Measurements from ENCODE around the gene ZMYND11.
A peak's percentile ranks its signal among the peaks of the same experiment; 100 is the strongest.

The ZMYND11 gene

DNA sequence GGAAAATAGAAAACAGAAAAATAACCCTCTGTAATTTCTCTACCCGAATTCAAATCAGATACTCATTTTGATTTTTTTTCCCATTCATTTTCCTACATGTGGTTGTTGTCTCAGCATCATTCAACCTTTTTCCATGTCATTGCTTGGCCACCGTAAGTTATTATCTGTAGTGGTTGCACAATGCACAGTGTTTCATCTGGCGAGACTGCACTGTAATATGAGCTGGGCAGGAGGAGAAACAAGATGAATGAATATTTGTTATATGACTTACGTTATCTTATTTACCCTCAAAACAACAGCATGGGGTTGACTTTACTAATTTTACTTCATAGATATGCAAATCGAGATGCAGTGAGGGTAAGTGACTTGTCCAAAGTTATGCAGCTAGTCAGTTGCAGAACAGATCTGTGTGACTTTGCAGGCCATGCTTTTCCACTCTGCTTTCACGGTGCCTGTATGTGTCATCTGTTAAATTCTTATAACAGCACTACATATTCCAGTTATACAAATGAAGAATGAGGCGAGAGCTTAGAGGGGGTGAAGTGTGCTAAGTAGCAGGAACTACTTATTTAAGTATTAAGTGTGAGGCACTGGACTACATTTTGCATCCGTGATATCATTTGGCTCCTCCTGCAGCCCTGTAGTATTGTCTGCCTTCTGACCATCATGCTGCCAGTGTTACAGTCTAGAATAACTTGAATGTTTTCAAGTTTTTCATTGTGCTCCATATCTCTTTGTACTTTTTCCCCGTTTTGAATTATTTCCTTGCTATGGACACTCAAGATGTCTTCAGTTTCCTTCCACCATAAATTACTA is 56.7 kb downstream of the ZMYND11 start:
- no peak for DNase-seq (ENCODE audit: low spot score)

DNA sequence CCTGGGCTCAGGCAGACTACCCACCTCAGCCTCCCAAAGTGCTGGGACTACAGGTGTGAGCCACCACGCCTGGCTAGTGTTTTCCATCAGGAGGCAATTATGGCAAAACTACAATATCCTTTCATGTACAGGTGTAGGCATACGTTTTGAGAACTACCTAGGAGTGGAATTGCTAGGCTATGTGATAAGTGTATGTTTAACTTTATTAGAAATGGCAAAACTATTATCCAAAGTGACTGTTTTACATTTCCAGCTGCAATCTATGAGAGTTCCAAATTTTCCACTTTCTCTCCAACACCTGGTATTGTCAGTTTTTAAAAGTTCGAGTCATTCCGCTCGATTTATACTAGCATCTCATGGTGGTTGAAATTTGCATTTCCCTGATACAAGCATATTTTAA is 59.0 kb downstream of the ZMYND11 start:
- no peak for DNase-seq (ENCODE audit: low spot score)

DNA sequence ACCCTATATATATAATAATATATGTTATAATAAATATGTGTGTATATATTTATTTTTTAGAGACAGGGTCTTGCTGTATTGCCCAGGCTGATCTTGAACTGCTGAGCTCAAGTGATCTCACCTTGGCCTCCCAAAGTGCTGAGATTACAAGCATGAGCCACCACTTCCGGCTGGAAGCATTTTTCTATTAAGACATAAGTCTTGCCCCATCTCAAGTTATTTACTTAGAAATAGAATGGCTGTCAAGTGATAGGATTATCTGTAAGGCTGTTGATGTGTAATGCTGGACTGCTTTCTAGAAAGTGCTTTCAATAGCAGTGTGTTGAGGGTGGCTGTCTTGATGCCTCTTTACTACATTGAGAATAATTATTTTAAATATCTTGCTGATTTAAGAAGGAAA is 65.2 kb downstream of the ZMYND11 start:
- DNase-seq (ENCODE audit: low spot score): no peak

DNA sequence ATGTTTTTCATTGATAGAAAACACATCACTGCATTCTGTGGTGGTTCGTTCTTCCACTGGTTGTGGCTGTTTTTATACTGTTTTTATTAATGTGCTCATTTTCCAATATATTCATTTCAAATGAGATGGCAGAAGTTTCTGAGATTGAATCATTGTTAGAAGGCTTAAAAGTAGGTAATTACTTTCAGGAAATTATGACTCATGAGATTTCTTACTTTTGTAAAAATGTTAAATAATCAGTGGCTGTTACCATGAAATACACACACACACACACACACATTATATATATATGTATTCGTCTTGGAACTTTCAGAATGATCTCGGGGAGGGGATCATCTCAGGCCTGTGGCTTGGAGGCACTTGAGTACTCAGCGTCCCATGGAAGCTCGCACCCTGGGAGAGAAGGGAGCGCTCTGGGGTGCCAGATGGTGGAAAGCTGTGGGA is 66.1 kb downstream of the ZMYND11 start:
- DNase-seq (ENCODE audit: low spot score): no peak

DNA sequence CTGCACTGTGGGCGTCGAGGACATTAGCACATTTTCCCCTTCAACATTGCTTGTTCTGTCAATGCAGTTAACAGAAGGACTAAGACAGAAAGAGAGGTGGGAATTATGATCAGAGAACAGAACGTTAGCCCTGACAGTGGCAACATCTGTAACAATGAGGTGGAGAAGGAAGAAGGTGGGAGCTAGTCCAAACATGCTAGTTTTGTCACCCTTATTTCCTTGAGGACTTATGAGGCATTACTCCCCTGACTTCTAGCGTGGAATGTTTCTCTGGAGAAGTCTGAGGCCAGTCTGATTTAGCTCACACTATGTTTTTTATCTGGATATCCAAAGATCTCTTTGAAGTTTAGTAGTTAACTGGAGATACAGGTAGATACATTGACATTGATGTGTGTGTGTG is 73.4 kb downstream of the ZMYND11 start:
- DNase-seq (ENCODE audit: low spot score): no peak

DNA sequence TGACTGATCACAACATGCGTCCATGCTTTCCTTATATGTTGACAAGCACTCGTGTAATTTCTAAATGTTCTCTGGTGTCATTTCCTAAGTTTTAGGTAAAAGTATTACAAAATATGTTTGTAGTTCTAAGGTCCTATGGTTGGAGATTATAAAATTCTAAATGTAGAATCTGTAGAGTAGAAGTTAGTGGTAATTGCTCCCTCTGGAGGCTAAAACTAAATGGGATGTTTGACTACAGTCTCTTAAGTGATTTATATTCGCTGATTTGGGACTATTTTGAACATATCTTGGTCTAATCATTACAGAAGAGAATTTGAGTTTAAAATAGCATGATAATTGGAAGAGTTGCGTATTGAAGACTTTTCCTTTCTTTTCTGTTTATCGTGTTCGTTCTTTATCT is 74.1 kb downstream of the ZMYND11 start:
- no peak for DNase-seq (ENCODE audit: low spot score)

DNA sequence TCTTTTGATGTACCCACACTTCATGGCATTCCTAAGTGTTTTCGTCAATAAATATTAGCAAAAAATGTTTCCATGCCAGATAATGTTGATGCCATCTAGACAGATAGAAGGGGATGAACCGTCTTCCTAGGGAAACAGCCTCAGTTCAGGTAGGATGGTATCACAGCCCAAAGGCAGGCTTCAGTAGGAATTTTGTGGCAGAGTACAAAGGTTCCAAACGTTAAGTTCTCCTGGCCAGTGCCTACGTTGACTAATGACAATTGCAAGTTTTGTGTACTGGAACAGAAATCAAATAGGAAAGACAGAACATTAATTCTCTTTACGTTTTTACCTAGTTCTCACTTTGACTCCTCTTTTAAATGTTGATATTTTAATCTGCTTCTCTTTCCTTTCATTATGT is 75.0 kb downstream of the ZMYND11 start:
- DNase-seq (ENCODE audit: low spot score): no peak

DNA sequence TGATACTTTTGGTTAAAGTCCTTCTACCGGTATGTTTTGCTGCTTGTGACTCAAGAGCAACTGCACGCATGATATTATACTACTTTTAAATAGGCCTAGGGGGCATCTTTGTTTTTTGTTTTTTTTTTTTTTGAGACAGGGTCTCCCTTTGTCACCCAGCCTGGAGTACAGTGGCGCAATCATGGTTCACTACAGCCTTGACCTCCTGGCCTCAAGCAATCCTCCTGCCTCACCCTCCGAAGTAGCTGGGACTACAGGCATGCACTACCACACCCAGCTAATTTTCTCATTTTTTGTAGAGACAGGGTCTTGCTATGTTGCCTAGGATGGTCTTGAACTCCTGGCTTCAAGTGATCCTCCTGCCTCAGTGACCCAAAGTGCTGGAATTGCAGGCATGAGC is 80.2 kb downstream of the ZMYND11 start:
- DNase-seq (ENCODE audit: low spot score): no peak

DNA sequence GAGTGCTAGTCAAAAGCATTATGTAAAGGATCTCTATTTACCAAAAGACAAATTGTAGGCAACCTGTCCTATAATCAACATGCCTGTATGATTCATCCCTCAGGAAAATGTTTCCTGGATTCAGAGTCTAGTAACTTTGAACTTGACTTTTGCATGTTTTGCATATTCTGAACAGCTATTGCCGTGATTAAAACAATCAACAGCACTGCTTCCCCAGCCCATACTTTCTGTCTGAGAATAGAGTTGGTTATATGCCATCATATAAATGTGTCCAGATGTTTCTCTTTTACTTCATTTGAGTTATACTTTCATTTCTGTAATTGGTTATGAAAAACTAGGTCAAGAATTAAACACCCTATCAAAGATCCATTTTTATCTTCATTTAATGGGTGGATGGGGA is 83.5 kb downstream of the ZMYND11 start:
- no peak for DNase-seq (ENCODE audit: low spot score)

DNA sequence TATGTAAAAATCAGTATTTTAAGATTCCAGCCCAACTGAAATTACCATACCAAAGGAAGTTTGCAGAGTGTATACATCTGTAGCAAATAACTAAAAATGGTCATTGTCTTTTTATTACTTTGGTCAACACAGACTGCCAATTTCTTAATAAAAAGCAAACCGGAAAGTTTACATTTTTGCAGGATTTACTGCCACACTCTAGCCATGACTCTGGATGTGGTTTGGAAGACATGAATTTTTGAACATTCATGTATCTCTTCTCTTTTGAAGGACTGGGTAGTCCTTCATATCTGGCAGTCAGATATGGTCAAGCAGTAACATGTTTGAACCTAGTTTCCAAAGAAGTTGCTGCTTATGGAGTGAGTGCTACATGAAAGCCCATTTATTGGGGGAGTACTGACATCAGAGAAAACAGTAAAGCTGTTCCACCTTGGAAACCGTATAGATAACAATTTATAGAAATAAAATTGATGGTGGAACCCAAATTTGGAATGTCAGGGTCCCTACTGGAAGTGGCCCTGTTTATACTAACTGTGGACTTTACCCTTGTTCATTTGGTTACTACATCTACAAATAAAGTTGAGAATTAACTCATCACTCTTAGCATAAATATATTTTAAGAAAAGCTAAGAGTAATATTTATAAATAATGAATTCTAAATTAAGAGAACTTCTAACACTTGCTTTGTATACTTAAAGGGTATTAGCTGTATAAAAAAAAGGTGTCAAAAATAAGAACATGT is 84.6 kb downstream of the ZMYND11 start:
- no peak for DNase-seq (ENCODE audit: low spot score)

DNA sequence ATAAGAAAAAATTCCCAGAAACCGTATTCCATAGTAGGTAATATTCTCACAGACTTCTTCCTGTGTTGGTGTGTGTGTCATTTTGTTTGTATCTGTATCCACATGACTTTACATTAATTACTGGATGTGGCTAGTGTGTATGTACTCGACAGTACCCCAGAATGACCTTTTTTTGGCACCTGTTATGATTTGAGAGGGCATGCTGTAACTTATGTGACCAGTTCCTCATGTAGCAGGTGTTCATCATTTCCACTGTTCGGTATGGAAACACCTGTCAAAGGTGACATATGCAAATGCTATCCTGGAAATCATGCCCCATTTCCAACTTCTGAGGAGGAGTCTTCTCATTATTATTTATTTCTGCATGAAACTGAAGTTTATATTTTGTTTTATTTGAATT is 89.3 kb downstream of the ZMYND11 start:
- no peak for DNase-seq (ENCODE audit: low spot score)

DNA sequence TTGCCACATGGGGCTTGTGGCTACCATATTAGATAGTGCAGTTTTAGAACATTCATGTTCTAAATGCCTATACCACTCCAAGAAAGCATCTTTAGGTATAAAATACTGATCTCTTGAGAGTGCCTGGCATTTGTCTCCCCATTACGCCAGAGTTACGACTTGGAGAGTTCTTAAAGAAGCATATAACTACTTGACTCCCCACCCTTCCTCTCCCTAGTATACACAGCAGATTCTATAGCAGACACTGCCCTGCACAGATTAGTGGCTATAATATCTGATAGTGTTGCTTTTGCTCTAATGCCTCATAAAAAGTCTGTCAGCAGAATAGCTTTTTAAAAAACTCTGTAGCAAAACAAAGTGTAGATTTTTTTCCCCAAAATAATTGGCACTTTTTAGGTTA is 90.8 kb downstream of the ZMYND11 start:
- no peak for DNase-seq (ENCODE audit: low spot score)

DNA sequence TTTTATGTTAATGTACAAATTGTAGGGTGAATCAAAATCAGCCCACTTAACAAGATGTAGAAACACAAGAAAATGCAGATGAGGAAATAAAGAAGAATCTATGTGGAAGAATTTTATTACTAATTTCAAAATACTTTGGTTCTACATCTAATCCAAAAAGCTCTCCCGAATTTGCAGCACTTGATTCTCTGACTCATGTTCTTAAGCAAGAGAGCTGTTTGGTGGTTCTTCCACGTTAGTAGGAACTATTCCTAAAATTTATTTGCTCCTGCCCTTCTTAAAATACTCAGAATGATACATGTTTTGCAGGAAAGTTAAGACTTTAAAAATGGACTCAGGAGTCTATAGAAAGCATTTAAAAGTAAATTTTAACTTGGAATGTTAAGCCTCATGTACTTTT is 91.8 kb downstream of the ZMYND11 start:
- no peak for DNase-seq (ENCODE audit: low spot score)

DNA sequence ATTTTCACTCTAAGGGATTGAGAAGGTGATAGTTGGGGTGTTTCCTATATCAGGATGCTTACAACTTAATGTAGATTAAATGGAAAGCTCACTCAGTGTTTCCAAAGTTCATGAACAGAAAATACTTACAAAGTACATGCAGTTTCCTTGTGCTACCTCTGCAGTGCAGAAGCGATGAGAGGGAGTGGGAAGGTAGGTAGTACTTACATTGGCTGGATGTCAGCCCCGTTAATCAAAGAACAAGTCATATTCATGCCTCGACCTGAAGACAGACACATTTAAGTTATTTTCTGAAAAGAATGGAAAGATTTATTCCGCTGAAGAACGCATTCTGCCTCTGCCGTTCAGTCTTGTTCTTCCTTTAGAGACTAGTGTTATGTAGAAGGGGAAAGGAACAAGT is 93.1 kb downstream of the ZMYND11 start:
- DNase-seq (ENCODE audit: low spot score): no peak

DNA sequence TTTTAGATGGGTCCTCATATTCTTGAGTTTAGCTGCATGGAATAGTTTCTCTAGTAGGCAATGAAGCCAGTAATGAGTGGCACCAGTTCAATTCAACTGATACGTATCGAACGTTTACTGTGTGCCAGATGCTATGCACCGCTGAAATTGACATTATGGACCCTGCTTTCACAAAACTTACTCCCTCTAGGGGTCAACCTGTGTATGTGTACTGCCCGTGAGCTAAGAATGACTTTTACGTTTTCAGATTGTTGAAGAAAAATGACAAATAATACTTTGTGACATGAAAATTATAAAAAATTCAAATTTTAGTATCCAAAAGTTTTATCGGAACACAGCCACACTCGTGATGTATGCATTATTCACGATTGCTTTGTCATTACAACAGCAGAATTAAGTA is 95.5 kb downstream of the ZMYND11 start:
- no peak for DNase-seq (ENCODE audit: low spot score)

DNA sequence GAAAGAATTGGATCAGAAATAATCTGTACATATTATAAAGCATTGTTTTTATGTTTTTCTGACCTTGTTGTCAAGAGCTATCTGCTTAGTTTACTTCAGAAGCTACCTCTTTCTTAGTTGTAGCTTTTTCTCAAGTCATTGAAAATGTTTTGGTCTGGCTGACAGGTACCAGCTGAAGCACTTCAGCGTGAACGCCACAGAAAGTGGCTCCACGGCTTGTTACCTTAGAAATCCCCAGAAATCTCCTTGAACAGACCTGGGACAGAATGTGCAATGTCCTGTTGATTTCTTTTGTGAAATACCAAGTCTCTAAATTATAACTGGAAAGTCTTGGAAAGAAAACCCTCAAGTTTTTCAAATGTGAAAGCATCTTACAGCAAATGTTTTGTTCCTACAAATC is 96.8 kb downstream of the ZMYND11 start:
- no peak for DNase-seq (ENCODE audit: low spot score)

DNA sequence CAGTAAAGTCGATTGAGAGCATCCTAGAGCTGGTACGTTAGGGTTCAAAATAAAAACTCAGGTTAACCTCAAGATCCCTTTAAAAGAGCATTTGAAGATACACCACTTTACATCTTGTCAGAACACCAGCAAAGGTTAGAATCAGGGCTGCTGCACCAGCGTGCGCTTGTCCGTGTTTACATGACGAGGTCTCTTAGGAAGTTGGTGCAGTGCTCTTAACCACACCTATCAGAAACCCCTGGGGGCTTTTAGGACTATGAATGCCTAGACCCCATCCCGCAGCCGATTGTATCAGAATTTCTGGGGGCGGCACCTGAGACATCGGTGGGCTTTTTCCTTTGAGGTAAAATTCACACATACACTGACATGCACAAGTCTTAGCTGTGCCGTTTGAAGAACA is 97.6 kb downstream of the ZMYND11 start:
- no peak for DNase-seq (ENCODE audit: low spot score)

DNA sequence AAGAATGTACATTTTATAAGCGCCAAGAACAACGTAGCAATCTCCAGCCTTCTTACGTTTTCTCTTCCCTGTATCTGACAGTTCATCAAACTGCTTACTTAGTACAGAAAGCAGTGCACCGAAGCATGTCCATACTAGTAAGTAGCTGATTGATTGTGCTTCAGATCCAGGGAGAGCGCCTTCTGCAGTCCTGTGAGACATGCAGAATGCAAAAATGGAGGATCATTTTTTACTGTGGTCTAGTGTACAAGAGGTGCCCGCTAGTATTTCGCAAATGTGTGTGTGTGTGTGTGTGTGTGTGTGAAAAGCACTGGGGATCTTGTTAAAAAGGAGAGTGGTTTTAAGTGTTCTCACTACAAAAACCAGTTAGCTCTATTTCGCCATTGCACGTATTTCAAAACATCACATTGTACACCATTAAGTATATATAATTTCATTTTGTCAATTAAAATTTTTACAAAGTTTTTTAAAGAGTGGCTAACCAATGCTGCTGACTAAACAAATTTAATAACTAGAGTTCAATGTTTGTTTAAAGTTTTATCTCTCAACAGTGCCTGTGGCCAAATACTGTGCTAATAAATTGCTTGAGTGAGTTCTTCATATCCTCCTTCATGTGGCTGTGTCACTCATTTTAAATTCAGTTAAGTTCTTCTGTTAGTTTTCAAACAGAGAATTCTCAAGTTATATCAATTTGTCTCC is 99.6 kb downstream of the ZMYND11 start:
- DNase-seq (ENCODE audit: low spot score): no peak

DNA sequence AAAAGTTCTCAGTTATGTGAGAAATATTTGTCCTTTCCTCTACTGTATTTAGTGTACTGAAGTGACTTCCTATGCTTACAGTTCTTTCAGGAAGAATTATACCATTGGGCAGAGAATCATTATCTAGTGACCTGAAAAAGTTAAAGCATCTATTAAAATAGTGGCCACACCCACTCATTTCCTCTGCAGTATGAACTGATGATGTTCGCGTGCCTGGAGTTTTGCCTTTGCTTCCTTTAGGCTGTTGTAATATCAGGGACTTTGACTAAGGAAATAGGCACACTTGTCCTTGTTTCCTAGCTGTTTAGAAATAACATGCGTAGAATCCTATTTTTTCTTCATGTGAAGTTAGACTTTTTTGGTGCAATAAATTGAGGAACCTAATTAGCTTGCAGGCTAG is 100.7 kb downstream of the ZMYND11 start:
- no peak for DNase-seq (ENCODE audit: low spot score)

DNA sequence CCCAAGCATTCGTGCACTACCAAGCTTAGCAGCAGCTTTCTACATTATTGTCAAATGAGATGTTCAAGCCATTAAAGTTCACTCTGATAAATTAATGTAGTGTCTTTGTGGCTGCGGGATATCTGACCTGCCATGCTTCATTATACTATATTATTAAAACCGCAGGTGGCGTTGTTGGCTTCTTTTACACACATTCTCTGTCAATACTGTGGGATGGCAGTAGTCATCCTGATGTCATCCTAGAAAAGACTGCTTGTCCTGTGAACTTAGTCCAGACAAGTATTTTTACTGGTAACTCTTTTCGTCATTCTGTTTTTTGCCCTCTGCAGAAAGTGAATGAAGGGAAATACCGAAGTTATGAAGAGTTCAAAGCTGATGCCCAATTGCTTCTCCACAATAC is 103.9 kb downstream of the ZMYND11 start:
- no peak for DNase-seq (ENCODE audit: low spot score)

DNA sequence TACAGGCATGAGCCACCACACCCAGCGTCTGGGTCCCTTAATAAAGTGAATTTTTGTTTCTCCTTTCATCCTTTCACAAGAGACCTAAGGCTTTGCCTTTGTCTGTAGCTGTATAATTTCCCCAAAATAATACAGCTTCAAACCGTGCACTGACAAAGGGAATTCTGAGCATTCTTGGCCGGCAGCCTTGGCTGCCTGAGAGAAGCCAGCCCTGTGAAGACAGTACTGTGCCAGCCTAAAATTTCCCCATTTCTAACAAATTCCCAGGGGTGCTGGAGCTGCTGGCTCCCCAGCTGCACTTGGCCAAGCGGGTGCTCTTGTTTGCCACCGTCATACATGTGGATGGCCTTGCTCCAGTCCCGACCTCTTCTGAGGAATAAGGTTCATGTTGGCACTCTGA is 106.2 kb downstream of the ZMYND11 start:
- peak; percentile 56 for DNase-seq (ENCODE audit: low spot score)

DNA sequence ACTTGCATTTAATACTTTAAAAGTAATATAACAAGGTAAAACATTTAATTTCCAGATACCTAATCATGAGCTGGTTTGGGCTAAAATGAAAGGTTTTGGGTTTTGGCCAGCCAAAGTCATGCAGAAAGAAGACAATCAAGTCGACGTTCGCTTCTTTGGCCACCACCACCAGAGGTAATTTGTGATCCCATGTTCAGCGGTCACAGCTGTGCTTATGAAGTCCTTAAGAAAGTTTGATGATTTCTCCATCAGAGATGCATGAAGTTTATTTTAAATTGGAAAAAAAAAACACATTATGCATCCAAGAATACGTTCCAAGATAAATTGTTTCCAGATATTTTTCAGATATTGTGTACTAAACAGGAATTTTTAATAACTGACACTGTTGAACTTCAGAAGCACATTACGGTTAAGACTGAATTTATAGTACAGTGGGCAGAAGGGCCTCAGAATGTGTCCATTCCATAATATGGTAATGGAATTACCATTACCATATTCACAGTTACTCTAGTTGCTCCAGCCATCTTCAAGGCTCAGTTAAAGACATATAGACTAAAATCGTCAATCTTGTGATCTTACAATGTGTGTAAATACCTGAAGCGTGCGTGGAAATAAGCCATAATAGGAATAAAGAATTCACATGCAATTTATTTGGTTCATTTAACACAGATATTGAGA is 106.8 kb downstream of the ZMYND11 start:
- no peak for DNase-seq (ENCODE audit: low spot score)

All from globus pallidus (tissue), 1 donor.